Coronary artery (tissue), 2 donors: Measurements from ENCODE around the gene AMMECR1.

Source experiments
- DNase-seq: peaks from one replicate; pipeline ENCODE4 v3.0.0-alpha.2; 2017; ENCODE audit warnings: low spot score
- H3K27ac ChIP-seq, 2 donors: fragments of 200-600 bp; sonication (generic); one replicate each; pipeline ENCODE4 v1.5.1; 2016 to 2019
- H3K4me3 ChIP-seq: fragments of 200-600 bp; sonication (generic); 2 replicates; pipeline ENCODE4 v1.5.1; 2016; ENCODE audit warnings: mild to moderate bottlenecking, moderate library complexity
- CTCF ChIP-seq: fragments of 200-600 bp; sonication (generic); IDR thresholded peaks from one replicate; pipeline ENCODE4 v1.5.1; 2019; ENCODE audit warnings: antibody characterized with exemption

The AMMECR1 gene

DNA sequence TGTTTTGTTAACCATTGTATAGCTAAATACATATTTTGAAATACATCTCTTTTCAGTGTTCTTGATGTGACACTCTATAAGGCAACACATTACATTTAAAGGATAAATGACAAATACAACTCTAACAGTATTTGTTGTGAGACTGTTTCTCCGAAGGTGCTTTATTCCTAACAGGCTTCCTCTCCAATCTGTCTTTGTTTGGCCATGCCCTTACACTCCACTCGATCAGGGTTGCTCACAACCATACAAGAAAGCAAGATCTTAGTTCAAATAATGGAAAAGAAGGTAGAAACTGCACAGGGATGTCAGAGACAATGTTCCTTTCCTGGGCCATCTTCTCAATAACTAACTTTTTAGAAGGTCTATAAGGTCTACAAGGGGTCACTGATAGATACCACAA is 36.5 kb downstream of the AMMECR1 start:
- Histone ChIP-seq H3K4me3 (no peak overlapping the region), H3K27ac (no peak overlapping the region)
- no peak for DNase-seq
- TF ChIP-seq CTCF = no peak

DNA sequence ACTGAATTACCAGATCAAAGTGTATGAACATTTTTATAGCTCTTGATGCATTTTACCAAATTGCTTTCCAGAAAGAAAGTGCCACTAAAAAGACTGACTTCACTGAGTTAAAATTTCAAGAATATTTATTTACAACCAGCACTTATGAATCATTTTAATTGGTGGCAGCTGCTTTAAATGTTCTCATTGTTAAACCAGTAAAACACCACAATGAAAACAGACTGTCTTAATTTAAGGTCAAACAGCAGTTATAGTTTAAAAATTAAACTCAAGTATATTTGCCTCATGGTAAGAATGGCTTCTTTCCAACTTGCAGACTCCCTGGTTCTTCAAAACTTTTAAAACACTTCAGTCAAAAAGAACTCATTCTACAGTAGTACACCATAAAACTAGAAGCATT is 36.9 kb downstream of the AMMECR1 start:
- no peak for DNase-seq
- no peak overlapping the region for H3K4me3 ChIP-seq
- no peak for TF ChIP-seq CTCF
- H3K27ac ChIP-seq = no peak overlapping the region

DNA sequence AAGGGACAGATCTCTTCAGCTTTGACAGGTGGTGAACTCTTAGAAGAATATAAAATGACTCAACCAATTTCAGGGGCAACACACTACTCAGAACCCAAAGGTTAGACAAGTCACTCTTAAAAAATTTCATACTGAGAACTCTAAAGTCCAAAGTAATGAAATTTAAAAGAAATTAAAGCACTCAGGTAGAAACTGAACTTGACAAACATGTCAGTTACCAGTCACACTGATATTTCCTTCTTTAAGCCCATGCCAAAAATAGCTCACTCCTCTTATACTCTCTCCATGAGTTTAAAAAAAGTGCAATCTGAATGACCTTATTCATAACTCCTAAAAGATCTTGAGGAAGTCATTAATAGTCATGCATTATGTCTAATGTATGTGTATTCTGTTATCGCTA is 40.3 kb downstream of the AMMECR1 start:
- Histone ChIP-seq H3K27ac (no peak overlapping the region), H3K4me3 (no peak overlapping the region)
- DNase-seq = no peak
- no peak for TF ChIP-seq CTCF

GRCh38 chrX:110276778-110277177 is 41.1 kb downstream of the AMMECR1 start:
- TF ChIP-seq CTCF = no peak
- no peak for DNase-seq
- no peak overlapping the region for H3K4me3 ChIP-seq
- H3K27ac ChIP-seq = no peak overlapping the region

GRCh38 chrX:110268886-110269285 is 49.0 kb downstream of the AMMECR1 start:
- no peak for DNase-seq
- Histone ChIP-seq H3K27ac (no peak overlapping the region), H3K4me3 (no peak overlapping the region)
- TF ChIP-seq CTCF = no peak

DNA sequence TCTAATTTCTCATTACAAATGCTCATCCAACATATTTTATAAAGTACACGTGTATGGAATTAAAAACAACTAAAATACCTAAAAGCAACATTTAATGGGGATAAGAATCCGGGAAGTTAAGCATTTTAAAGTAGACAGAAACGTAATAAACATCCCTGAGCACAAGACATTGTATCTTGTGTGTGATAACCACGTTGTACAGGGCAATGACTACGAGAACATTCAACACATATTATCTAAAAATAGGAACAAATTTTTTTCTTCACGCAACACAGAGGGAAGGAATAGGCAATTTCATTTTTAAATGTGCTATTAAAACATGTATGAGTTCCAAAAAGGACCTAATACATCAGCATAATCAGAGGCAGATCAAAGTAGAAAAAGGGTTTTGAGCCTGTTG is 49.5 kb downstream of the AMMECR1 start:
- no peak overlapping the region for H3K4me3 ChIP-seq
- TF ChIP-seq CTCF = no peak
- DNase-seq = no peak
- no peak overlapping the region for H3K27ac ChIP-seq

DNA sequence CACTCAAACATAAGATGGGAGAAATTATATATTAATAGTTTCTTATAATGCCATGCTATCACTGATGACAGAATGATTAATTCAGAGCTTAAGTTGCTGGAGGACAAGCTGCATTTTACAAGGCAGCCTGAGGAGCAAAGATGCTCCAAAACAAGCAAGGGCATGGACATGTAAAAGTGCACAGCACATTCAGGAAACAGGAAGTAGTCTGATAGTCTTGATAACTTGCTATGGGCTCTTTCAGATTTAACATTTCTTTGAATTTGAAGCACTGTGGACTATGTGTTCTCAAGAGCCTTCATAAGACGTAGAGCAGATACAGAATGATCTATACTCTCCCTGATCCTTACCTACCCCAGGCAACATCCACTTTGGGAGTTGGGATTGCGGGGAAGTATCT is 50.0 kb downstream of the AMMECR1 start:
- no peak for DNase-seq
- Histone ChIP-seq H3K4me3 (no peak overlapping the region), H3K27ac (no peak overlapping the region)
- TF ChIP-seq CTCF = no peak
